Hepatocyte (in vitro differentiated cells): ENCODE measurements around the gene RABL2A.
"Not testable (repeated sequence)": the region's sequence is repeated elsewhere in the genome, so short reads cannot be mapped to it uniquely, and the experiment has no call there.

Experiments used
- CTCF ChIP-seq: fragments of 200-600 bp; sonication (generic); IDR thresholded peaks from 2 replicates; pipeline ENCODE4 v1.5.1; 2016; ENCODE audit warnings: antibody characterized with exemption, mild to moderate bottlenecking; ENCODE audit not compliant: poor library complexity
- EZH2 ChIP-seq: fragments of 200-600 bp; sonication (generic); IDR thresholded peaks from 2 replicates; pipeline ENCODE4 v1.6.1; 2016; ENCODE audit warnings: antibody characterized with exemption, mild to moderate bottlenecking, borderline replicate concordance
- EZH2phosphoT487 ChIP-seq: fragments of 200-600 bp; sonication (generic); IDR thresholded peaks from one replicate; pipeline ENCODE4 v1.6.1; 2018; ENCODE audit warnings: antibody characterized with exemption, mild to moderate bottlenecking, low read depth, moderate library complexity; ENCODE audit not compliant: unreplicated experiment, severe bottlenecking

GRCh38 chr2:113582473-113582872 is 44.6 kb upstream of the RABL2A start:
- TF ChIP-seq CTCF, EZH2, EZH2phosphoT487: not testable (repeated sequence)
